Measurements from ENCODE around the gene TRAF1.

TRAF1 gene

DNA sequence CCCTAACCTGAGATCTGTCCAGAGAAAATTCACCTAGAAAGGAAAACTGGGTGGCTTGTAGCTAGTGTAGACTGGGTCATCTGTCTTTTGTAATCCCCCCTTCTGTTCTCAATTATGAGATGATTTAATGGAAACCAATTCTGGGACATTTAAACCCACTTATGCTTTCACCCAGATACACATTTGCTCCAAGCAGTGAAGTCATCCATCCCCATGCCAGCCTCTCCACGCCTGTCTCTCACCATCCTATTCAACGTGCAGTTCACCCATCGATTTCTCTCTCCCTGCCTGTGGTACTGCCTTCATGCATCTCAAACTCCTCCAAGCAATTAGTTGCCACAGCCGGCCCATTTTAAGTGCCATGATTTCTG is 51.4 kb downstream of the TRAF1 start:
- peak overlapping the region; percentile 94 for H3K27ac ChIP-seq
- TF ChIP-seq, protein P1, sequence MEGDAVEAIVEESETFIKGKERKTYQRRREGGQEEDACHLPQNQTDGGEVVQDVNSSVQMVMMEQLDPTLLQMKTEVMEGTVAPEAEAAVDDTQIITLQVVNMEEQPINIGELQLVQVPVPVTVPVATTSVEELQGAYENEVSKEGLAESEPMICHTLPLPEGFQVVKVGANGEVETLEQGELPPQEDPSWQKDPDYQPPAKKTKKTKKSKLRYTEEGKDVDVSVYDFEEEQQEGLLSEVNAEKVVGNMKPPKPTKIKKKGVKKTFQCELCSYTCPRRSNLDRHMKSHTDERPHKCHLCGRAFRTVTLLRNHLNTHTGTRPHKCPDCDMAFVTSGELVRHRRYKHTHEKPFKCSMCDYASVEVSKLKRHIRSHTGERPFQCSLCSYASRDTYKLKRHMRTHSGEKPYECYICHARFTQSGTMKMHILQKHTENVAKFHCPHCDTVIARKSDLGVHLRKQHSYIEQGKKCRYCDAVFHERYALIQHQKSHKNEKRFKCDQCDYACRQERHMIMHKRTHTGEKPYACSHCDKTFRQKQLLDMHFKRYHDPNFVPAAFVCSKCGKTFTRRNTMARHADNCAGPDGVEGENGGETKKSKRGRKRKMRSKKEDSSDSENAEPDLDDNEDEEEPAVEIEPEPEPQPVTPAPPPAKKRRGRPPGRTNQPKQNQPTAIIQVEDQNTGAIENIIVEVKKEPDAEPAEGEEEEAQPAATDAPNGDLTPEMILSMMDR (conservative IDR thresholded peaks at IDR 0.05): no peak

DNA sequence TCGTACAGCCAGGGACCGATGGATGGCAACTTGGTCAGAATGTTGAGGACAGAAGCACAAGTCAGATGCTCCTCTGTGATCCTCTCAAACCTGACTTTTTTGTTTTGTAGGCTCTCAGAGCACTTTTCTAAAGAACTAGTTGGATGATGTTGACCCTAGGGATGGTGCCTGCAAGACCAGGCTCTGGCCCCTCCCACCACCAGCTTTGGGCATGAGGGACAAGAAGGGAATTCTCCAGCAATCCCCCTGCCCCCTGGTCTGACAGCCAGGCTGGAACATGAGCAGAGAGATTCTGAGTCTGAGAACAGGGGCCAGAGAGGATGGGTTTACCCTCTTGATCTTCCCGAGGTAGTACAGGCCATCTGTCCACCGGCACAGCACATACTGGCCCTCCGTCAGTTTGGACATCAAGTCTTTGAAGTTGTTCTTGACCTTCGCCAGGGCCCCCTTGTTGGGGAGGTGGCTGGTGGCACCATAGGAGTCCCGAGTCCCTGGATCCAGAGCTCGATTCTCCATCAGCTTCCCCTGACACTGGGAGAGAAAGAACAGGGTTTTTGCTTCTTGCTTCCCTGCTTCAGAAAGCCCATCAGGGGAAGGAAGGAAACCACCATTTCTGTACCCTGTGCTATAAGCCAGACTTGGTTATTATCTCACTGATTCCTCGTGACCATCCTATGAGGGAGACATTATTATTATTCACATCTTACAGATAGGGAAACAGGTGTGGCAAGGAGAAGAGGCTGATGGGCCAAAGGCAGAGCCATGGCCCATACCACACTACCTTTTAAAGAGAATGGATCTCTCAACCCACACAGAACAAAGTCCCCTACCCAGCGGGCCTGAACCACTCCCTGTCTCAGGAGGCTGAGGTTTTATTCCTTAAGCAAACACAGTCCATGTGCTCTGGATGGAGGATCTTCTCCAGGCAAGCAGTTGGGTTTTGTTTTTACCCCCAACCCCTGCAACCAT is 52.1 kb downstream of the TRAF1 start:
- H3K27ac ChIP-seq: peak overlapping the region; percentile 94; the same call in 1 of the 2 replicates
- TF ChIP-seq, protein P1 (conservative IDR thresholded peaks at IDR 0.05): no peak

DNA sequence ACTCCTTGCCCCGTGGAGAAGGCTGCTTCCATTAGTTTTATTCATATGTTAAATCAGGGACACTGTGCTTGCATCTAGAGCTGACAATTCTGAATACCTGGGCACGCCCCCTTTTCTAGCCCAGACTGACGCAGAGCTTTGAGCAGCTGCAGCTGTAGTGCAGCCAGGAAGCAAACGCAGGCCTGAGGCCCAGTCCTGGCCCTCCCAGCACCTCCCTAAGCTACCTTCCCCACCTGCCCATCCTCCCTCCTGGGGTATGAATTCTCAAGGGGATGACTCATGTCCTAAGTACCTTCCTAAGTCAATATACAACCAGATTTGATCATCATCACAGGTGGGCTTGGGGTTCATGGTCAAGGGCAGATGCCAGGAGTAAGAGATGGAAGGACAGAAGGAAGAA is 53.1 kb downstream of the TRAF1 start:
- no peak overlapping the region for H3K27ac ChIP-seq
- TF ChIP-seq, protein P1 (conservative IDR thresholded peaks at IDR 0.05): no peak

DNA sequence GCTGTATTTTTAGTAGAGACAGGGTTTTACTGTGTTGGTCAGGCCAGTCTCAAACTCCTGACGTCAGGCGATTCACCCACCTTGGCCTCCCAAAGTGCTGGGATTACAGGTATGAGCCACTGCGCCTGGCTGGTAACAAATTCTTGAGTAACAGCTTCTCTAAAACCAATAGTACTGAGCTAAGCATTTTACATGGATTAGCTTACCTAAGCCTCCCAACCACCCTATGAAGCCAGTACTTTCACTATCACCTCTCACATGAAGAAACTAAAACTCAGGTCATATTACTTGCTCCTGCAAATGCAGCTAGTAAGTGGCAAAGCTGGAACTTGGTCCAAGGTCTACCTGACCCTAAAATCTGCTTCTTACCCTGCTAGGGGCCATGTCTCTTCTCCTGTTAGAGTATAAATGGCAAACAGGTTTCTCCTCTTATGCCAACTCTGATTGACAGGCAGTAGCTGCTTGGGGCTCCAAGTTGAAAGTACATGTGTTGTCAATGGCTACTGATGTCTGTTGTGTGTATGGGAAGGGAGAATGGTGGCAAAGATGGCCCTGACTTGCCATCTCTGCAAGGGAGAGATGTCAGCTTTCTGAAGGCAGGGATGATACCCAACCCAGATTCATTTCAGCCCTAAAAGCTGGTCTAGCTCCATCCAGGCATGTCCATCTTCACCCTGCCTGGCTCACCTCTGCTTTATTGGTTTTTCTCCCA is 53.6 kb downstream of the TRAF1 start:
- TF ChIP-seq, protein P1 (conservative IDR thresholded peaks at IDR 0.05): no peak
- H3K27ac ChIP-seq: no peak overlapping the region

DNA sequence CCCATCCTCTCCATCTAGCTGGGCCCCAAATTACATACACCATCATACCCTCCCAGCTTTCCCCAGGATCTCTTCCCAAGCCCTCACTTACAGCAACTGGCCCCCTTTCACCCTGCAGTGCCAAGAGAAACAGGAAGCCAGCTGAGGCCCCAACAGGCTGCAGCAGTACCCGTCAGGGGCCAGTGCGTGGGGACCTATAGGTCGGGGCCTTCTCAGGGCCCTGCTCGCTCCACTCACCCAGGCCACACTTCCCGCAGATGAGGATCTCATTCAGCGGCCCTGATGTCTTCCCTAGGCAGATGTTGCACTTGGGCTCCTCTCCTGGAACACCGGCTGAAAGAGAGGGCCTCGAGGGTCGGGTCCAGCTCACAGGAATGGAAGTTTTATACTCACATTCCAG is 56.4 kb downstream of the TRAF1 start:
- TF ChIP-seq, protein P1 (conservative IDR thresholded peaks at IDR 0.05): no peak
- no peak overlapping the region for H3K27ac ChIP-seq

DNA sequence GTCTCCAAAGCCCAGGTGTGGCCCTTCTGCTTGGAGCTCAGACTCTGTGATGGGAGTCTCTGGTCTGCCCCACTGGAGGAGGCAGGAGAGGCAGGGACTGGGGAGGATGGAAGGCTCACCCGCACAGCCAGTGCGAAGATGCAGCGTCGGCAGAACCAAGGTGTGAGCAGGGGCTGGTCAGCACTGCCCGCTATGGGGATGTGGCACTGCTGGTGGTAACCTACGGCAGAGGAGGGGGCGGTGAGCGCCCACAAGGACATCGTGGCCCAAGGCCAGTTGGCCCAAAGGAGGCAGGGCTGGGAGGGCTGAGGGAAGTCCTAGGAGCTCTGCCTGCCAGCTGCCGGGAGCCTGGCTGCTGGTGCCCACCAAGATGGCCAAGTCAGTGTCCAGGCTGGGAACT is 56.9 kb downstream of the TRAF1 start:
- H3K27ac ChIP-seq: peak overlapping the region; percentile 76
- TF ChIP-seq, protein P1 (conservative IDR thresholded peaks at IDR 0.05): no peak

DNA sequence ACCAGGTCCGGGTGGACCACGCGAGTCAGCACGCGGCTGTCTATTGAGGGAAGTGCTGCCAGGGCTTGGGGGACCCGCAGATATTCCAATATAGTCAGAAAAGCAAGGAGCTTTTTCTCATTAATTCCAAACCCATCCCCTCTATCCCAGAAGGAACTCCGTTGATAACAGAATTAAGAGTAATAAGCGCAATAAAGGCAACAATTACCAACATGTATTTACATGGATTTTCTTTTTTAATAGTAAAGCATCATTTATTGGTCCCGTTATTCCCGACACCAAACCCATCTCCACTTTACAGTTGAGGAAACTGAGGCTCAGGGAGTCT is 57.3 kb downstream of the TRAF1 start:
- TF ChIP-seq, protein P1 (conservative IDR thresholded peaks at IDR 0.05): peak; percentile 35
- peak overlapping the region; percentile 76 for H3K27ac ChIP-seq

Data from VCaP (cell line).